K562 (cell line): Measurements from ENCODE around the gene KCNC3.

Experiments used
- ARHGAP35 ChIP-seq: fragments of 450-650 bp; IDR thresholded peaks from 2 replicates; pipeline ENCODE4 v1.6.1; 2018; ENCODE audit not compliant: partially characterized antibody
- BRD4 ChIP-seq: fragments of 200-600 bp; sonication (generic); IDR thresholded peaks from 2 replicates; pipeline ENCODE4 v1.6.1; 2017; ENCODE audit warnings: inconsistent platforms
- BRD9 ChIP-seq: fragments of 450-650 bp; IDR thresholded peaks from 2 replicates; pipeline ENCODE4 v1.6.1; 2018; ENCODE audit warnings: low read depth; ENCODE audit not compliant: partially characterized antibody
- FIP1L1 ChIP-seq: fragments of 200-400 bp; formaldehyde crosslinking; IDR thresholded peaks from 2 replicates; pipeline ENCODE4 v1.6.1; 2018; ENCODE audit warnings: mild to moderate bottlenecking, low read depth, low read length; ENCODE audit not compliant: poor library complexity, severe bottlenecking
- HDAC2 ChIP-seq: fragments of 450-650 bp; IDR thresholded peaks from 2 replicates; pipeline ENCODE4 v1.6.1; 2016; ENCODE audit warnings: mild to moderate bottlenecking
- MCM2 ChIP-seq: fragments of 450-650 bp; IDR thresholded peaks from 2 replicates; pipeline ENCODE4 v1.6.1; 2017; ENCODE audit warnings: low read depth, mild to moderate bottlenecking
- MTA1 ChIP-seq: fragments of 450-650 bp; IDR thresholded peaks from 2 replicates; pipeline ENCODE4 v1.6.1; 2017; ENCODE audit warnings: borderline replicate concordance
- POLR2A ChIP-seq: fragments of 450-650 bp; conservative IDR thresholded peaks from 2 replicates; pipeline ENCODE4 v1.6.1; 2016
- PPARD ChIP-seq: fragments of 250-450 bp; sonication (Bioruptor Pico); IDR thresholded peaks from 2 replicates; pipeline ENCODE4 v1.8.0; 2022; ENCODE audit warnings: inconsistent platforms, mild to moderate bottlenecking, moderate library complexity
- ZNF217 ChIP-seq: sonication (generic); formaldehyde crosslinking; IDR thresholded peaks from 2 replicates; pipeline ENCODE4 v1.8.0; 2022; ENCODE audit warnings: mild to moderate bottlenecking, missing genetic modification reagents
- ZNF24 ChIP-seq: fragments of 450-650 bp; IDR thresholded peaks from 2 replicates; pipeline ENCODE4 v1.6.1; 2016
- ZNF699 ChIP-seq: fragments of 250-450 bp; sonication (Bioruptor Pico); IDR thresholded peaks from 2 replicates; pipeline ENCODE4 v1.8.0; 2021; ENCODE audit warnings: mild to moderate bottlenecking, moderate library complexity; ENCODE audit not compliant: insufficient replicate concordance
- TF ChIP-seq, protein P1 (sequence below), 3 experiments: IDR thresholded peaks in 2 of 3; conservative IDR thresholded peaks in 1 of 3; 2 replicates each; pipeline ENCODE4 v1.5.1; 2011 to 2012; ENCODE audit warnings: low read length in 3 of 3, mild to moderate bottlenecking in 3 of 3, control low read depth in 2 of 3, improper control_type of control experiment in 1 of 3, inconsistent platforms in 1 of 3, low read depth in 1 of 3, mixed read lengths in 1 of 3, moderate library complexity in 1 of 3; ENCODE audit not compliant: insufficient read depth in 2 of 3
- TF ChIP-seq, protein P2 (sequence below): fragments of 450-650 bp; IDR thresholded peaks from 2 replicates; pipeline ENCODE4 v1.7.1; 2018; ENCODE audit warnings: mild to moderate bottlenecking, low read depth; ENCODE audit not compliant: partially characterized antibody

DNA sequence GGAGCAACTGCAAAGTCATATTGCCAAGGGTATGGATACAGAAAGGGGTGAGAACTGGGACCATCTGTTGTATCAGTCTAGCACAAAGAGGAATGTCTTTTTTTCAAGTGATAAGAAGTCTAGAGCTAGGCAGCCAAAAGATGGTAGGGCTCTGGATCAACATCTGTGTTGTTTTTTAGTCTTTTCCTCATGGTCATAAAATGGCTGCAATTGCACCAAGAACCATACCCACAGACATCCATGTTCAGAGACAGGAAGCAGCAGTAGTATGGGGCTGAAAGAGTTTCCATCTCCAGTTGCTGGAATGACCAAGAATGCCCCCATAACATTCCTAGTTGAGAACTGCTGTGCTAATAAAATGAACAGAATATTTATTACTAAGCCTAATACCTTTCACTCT, 25.6 kb downstream of the KCNC3 start:
- TF ChIP-seq POLR2A (no peak), HDAC2 (no peak), MTA1 (no peak), MCM2 (no peak), BRD4 (no peak), ARHGAP35 (no peak), PPARD (CRISPR knock-in tag) (no peak), ZNF24 (no peak), FIP1L1 (no peak), ZNF699 (CRISPR knock-in tag) (no peak), ZNF217 (CRISPR knock-in tag) (no peak), BRD9 (no peak)
- TF ChIP-seq, protein P1, sequence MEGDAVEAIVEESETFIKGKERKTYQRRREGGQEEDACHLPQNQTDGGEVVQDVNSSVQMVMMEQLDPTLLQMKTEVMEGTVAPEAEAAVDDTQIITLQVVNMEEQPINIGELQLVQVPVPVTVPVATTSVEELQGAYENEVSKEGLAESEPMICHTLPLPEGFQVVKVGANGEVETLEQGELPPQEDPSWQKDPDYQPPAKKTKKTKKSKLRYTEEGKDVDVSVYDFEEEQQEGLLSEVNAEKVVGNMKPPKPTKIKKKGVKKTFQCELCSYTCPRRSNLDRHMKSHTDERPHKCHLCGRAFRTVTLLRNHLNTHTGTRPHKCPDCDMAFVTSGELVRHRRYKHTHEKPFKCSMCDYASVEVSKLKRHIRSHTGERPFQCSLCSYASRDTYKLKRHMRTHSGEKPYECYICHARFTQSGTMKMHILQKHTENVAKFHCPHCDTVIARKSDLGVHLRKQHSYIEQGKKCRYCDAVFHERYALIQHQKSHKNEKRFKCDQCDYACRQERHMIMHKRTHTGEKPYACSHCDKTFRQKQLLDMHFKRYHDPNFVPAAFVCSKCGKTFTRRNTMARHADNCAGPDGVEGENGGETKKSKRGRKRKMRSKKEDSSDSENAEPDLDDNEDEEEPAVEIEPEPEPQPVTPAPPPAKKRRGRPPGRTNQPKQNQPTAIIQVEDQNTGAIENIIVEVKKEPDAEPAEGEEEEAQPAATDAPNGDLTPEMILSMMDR (IDR thresholded peaks at IDR 0.05 in 2 of 3, conservative IDR thresholded peaks at IDR 0.05 in 1 of 3; ENCODE audit: insufficient read depth in 2 of 3, low read depth in 1 of 3, low read length in 3 of 3) = no peak
- TF ChIP-seq, protein P2, sequence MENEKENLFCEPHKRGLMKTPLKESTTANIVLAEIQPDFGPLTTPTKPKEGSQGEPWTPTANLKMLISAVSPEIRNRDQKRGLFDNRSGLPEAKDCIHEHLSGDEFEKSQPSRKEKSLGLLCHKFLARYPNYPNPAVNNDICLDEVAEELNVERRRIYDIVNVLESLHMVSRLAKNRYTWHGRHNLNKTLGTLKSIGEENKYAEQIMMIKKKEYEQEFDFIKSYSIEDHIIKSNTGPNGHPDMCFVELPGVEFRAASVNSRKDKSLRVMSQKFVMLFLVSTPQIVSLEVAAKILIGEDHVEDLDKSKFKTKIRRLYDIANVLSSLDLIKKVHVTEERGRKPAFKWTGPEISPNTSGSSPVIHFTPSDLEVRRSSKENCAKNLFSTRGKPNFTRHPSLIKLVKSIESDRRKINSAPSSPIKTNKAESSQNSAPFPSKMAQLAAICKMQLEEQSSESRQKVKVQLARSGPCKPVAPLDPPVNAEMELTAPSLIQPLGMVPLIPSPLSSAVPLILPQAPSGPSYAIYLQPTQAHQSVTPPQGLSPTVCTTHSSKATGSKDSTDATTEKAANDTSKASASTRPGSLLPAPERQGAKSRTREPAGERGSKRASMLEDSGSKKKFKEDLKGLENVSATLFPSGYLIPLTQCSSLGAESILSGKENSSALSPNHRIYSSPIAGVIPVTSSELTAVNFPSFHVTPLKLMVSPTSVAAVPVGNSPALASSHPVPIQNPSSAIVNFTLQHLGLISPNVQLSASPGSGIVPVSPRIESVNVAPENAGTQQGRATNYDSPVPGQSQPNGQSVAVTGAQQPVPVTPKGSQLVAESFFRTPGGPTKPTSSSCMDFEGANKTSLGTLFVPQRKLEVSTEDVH = no peak
